BLaER1 treated with 17β-estradiol and CSF1 and Interleukin-3, amounts not matched to agents 10 nM and 100 nM (cell line): ENCODE data around the gene CFAP58.

Source experiments
- H3K27ac ChIP-seq, 11 experiments: shearing (Covaris generic); formaldehyde crosslinking; 2 replicates each; pipeline ENCODE4 v1.8.1; 2022
- H3K27me3 ChIP-seq, 11 experiments: shearing (Covaris generic); formaldehyde crosslinking; 2 replicates each; pipeline ENCODE4 v1.8.1; 2022
- H3K36me3 ChIP-seq, 11 experiments: shearing (Covaris generic); formaldehyde crosslinking; 2 replicates each; pipeline ENCODE4 v1.8.1; 2022
- H3K4me1 ChIP-seq, 10 experiments: shearing (Covaris generic); formaldehyde crosslinking; 2 replicates each; pipeline ENCODE4 v1.8.1; 2022
- H3K4me2 ChIP-seq, 11 experiments: shearing (Covaris generic); formaldehyde crosslinking; 2 replicates each; pipeline ENCODE4 v1.8.1; 2022
- H3K4me3 ChIP-seq, 10 experiments: shearing (Covaris generic); formaldehyde crosslinking; 2 replicates each; pipeline ENCODE4 v1.8.1; 2022
- H3K9ac ChIP-seq, 11 experiments: shearing (Covaris generic); formaldehyde crosslinking; 2 replicates each; pipeline ENCODE4 v1.8.1; 2022
- H3K9me3 ChIP-seq, 11 experiments: shearing (Covaris generic); formaldehyde crosslinking; replicated peaks in 1 of 11; 2 replicates each; pipeline ENCODE4 v1.8.1; 2022
- H4K20me1 ChIP-seq, 11 experiments: shearing (Covaris generic); formaldehyde crosslinking; 2 replicates each; pipeline ENCODE4 v1.8.1; 2022
- Cebpa-rat ChIP-seq, 11 experiments: shearing (Covaris generic); IDR thresholded peaks; 2 replicates each; pipeline ENCODE4 v1.8.1; 2022

The CFAP58 gene, protein sequence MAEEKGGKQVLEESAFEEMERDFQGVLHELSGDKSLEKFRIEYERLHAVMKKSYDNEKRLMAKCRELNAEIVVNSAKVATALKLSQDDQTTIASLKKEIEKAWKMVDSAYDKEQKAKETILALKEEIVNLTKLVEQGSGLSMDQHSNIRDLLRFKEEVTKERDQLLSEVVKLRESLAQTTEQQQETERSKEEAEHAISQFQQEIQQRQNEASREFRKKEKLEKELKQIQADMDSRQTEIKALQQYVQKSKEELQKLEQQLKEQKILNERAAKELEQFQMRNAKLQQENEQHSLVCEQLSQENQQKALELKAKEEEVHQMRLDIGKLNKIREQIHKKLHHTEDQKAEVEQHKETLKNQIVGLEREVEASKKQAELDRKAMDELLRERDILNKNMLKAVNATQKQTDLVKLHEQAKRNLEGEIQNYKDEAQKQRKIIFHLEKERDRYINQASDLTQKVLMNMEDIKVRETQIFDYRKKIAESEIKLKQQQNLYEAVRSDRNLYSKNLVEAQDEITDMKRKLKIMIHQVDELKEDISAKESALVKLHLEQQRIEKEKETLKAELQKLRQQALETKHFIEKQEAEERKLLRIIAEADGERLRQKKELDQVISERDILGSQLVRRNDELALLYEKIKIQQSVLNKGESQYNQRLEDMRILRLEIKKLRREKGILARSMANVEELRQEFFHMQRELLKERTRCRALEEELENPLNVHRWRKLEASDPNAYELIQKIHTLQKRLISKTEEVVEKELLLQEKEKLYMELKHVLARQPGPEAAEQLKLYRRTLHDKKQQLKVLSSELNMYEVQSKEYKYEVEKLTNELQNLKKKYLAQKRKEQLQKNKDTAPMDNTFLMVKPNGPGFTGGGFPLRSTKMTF

DNA sequence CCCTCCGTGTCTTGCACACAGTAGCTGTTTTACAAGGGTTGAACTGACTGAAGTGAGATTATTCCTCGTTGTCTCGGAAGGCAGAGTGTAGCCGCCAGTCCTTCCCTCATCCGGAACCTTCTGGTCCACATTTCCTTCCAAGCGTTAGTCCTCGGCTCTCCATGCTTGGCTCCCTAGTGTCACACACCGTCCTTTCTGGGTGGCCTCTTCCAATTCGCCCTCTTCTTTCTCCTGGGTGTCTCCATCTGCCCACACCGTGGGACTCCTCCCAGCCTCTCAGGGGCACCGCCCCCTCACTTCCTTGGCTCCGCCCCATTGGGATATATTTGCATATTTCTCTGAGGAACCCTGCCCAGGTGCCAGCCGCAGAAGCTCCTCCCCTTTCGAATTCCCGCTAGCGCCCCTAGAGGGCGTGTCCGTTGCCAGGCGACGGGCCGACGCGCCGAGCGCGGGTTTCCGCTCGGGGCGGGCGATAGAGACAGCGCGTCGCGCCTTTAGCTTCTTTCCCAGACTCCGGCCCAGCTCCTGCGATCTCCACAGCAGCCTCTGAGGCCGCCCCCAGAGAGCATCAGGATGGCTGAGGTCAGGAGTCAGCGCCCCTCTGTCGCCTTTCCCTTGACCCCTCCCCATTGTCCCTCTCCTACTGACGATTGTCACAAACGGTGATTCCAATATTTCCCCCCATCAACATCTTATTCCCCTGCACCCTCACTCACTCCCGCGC is at the start of gene CFAP58:
Gene CFAP58, plus strand, starts transcription at position 509 of the 724 bp plus-strand sequence. Its CDS starts 65 bp downstream, at position 574.
- peak within 1 kb of the TSS; percentile 49 to 69 (median 56) for H3K4me3 ChIP-seq
- H3K4me2 ChIP-seq = peak within 1 kb of the TSS; percentile 81 to 97 (median 90)
- H3K36me3 ChIP-seq = no peaks in the 10 kb centered on the region
- peak within 1 kb of the TSS in 10 of 11 experiments; percentile 47 to 97 (median 82); a peak in 19 of 22 replicates for H3K27ac ChIP-seq
- H4K20me1 ChIP-seq = no peaks in the 10 kb centered on the region
- no peaks in the 10 kb centered on the region for H3K27me3 ChIP-seq
- H3K9ac ChIP-seq = peak within 1 kb of the TSS; percentile 47 to 84 (median 62)
- TF ChIP-seq Cebpa-rat (IDR thresholded peaks at IDR 0.05) = no peak
- no peaks in the 10 kb centered on the region for H3K9me3 ChIP-seq
- H3K4me1 ChIP-seq = peaks cover 25 to 60% (median 56%) of the 10 kb centered on the region in 10 experiments

DNA sequence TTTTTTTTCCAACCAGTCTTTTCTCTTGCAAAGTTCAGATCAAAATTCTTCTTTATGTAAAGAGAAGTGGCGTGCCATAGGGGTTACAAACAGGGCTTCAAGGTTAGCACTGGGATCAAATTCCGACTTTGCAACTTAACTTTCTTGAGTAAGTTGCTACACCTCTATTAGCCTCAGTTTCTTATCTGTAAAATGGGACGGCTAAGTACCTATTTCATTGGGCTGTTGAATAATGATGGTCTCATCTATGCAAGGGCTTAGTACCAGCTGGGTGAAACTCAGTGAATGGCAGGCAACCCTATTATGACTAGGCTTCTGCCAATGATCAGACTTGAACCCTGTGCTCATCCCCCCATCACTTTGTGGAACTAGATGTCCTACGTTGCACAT is 49.3 kb upstream of the CFAP58 start:
- Histone ChIP-seq H3K9ac (no peak overlapping the region), H4K20me1 (peaks cover under 1 to 34% (median 16%) of the 10 kb centered on the region in 11 experiments; a peak in 16 of 22 replicates), H3K27me3 (no peaks in the 10 kb centered on the region), H3K4me3 (no peak overlapping the region), H3K4me2 (no peak overlapping the region), H3K36me3 (peaks cover 0 to 11% (median 2%) of the 10 kb centered on the region in 11 experiments; a peak in 10 of 22 replicates), H3K9me3 (peaks cover 6 to 19% (median 8%) of the 10 kb centered on the region in 11 experiments; a peak in 13 of 22 replicates), H3K27ac (no peak overlapping the region), H3K4me1 (peaks cover 10 to 36% (median 20%) of the 10 kb centered on the region in 10 experiments; a peak in 19 of 20 replicates)
- TF ChIP-seq Cebpa-rat (IDR thresholded peaks at IDR 0.05) = no peak

DNA sequence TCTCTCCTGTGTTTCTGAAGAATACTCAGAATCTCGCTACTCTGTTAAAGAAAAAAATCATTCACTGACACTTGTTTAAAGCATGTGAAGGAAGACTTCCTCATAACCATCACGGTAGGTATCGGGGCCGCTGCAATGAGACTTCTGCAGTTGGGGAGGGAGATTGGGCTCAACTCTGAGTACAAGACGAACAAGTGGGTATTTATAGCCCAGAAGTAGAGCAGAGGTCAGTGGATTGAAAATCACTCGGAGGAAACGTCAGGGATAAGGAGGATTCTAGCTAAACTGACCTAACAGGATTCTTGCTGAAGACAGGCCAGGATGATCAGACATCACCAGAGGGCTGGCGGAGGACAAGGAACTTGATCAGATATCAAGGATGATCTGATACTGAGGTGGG is 48.7 kb upstream of the CFAP58 start:
- H3K36me3 ChIP-seq = peaks cover under 1 to 17% (median 8%) of the 10 kb centered on the region in 11 experiments; a peak in 14 of 22 replicates
- H3K4me3 ChIP-seq = no peak overlapping the region
- TF ChIP-seq Cebpa-rat (IDR thresholded peaks at IDR 0.05) = no peak
- peaks cover 4 to 38% (median 22%) of the 10 kb centered on the region in 11 experiments; a peak in 17 of 22 replicates for H4K20me1 ChIP-seq
- peaks cover 10 to 40% (median 25%) of the 10 kb centered on the region in 10 experiments for H3K4me1 ChIP-seq
- no peak overlapping the region for H3K9ac ChIP-seq
- no peak overlapping the region for H3K27ac ChIP-seq
- no peak overlapping the region for H3K4me2 ChIP-seq
- no peaks in the 10 kb centered on the region for H3K27me3 ChIP-seq
- H3K9me3 ChIP-seq = peaks cover 6 to 19% (median 8%) of the 10 kb centered on the region in 11 experiments; a peak in 13 of 22 replicates

- TF ChIP-seq Cebpa-rat (IDR thresholded peaks at IDR 0.05) = no peak
- Histone ChIP-seq H3K4me1 (peaks cover 10 to 55% (median 37%) of the 10 kb centered on the region in 10 experiments), H3K9me3 (peaks cover 6 to 16% (median 8%) of the 10 kb centered on the region in 11 experiments; a peak in 13 of 22 replicates), H3K27me3 (no peaks in the 10 kb centered on the region), H3K4me2 (no peak overlapping the region), H3K9ac (no peak overlapping the region; a peak in 1 of 22 replicates), H3K4me3 (no peak overlapping the region), H3K36me3 (peaks cover 19 to 36% (median 27%) of the 10 kb centered on the region in 11 experiments), H3K27ac (no peak overlapping the region), H4K20me1 (peaks cover 20 to 57% (median 40%) of the 10 kb centered on the region in 11 experiments; a peak in 21 of 22 replicates)
These were observed 46.7 kb upstream of the CFAP58 start for GRCh38 chr10:104306897-104307296.

DNA sequence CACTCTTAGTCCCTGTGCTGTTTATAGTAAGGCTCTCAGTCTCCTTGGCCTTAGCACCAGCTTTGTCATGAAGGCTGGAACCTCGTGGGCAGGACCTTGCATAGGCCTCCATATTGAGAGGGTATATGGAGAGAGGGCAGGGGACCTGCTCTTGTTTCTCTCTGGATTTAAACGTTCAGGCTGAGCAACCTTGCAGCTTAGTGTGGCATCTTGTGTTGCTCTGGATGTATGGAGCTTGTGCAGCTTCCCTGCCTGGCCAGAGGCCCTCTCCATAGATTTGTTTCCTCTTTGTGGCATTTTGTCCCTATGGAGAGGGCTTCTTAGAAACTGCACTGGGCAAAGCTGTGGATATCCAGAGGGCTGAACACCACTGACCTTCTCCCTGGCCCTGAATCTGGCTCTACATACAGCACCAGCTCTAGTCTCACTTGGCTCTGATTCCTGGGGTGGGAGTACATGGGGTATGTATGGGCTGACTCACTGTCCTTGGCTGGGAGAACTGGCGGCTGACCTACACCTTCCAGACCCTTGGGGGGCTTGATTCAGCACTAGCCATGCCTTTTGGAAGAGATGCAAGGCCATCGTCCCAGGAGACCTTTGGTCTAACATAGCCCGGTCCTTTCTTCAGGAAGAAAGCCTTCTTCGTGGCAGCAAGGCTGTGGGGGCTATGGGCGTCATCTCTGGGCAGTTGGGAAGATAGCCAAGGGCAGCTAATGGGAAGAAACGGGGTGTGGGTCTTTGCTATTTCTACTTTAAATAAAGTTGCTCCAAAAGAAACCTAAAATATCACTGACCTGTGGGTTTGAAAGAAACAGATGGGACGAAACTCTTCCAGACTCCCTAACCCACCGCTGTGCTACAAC is 45.8 kb upstream of the CFAP58 start:
- H3K4me2 ChIP-seq = 0 out of 22 replicates have a peak overlapping the region, but pooled peaks of 1 of the 11 experiments have one; percentile 30
- H3K36me3 ChIP-seq = peaks cover 28 to 45% (median 36%) of the 10 kb centered on the region in 11 experiments
- H4K20me1 ChIP-seq = peaks cover 29 to 67% (median 49%) of the 10 kb centered on the region in 11 experiments; a peak in 21 of 22 replicates
- no peak overlapping the region for H3K9ac ChIP-seq
- H3K9me3 ChIP-seq = peaks cover 0 to 9% (median 7%) of the 10 kb centered on the region in 11 experiments; a peak in 9 of 22 replicates
- TF ChIP-seq Cebpa-rat (IDR thresholded peaks at IDR 0.05) = no peak
- no peaks in the 10 kb centered on the region for H3K27me3 ChIP-seq
- no peak overlapping the region; a peak in 1 of 22 replicates for H3K27ac ChIP-seq
- H3K4me1 ChIP-seq = peaks cover 10 to 64% (median 41%) of the 10 kb centered on the region in 10 experiments
- no peak overlapping the region for H3K4me3 ChIP-seq

GRCh38 chr10:104308439-104308903 is 45.2 kb upstream of the CFAP58 start:
- Histone ChIP-seq H3K9ac (no peak overlapping the region; a peak in 1 of 22 replicates), H4K20me1 (peaks cover 36 to 73% (median 55%) of the 10 kb centered on the region in 11 experiments; a peak in 21 of 22 replicates), H3K4me3 (no peak overlapping the region), H3K27ac (no peak overlapping the region), H3K27me3 (no peaks in the 10 kb centered on the region), H3K36me3 (peaks cover 35 to 52% (median 43%) of the 10 kb centered on the region in 11 experiments), H3K4me2 (peak overlapping the region in 8 of 11 experiments; percentile 0 to 30 (median 11); a peak in 7 of 22 replicates), H3K9me3 (peaks cover 0 to 7% (median 5%) of the 10 kb centered on the region in 11 experiments; a peak in 9 of 22 replicates), H3K4me1 (peaks cover 10 to 65% (median 41%) of the 10 kb centered on the region in 10 experiments)
- TF ChIP-seq Cebpa-rat (IDR thresholded peaks at IDR 0.05) = no peak
